WTC11 (cell line): ENCODE data around the gene GPC5. TPM values are rescaled to one million over a fixed set of nuclear protein-coding genes. Genes with fewer than 3 reads are reported as not detected.

Source experiments
- ATAC-seq: fragments of 200-7000 bp; cut with Tn5 transposase; 2 replicates; pipeline ENCODE4 v1.10.0; 2021; ENCODE audit warnings: mild to moderate bottlenecking, moderate library complexity
- CTCF ChIA-PET: fragments of 300-600 bp; sonication (Branson Sonifier 250); formaldehyde crosslinking; loops from one replicate; lab custom pipeline; 2021; ENCODE audit warnings: antibody characterized with exemption; lab: Charles Lee
- POLR2A ChIA-PET: fragments of 350-600 bp; sonication (Branson Sonifier 250); formaldehyde crosslinking; loops from one replicate; lab custom pipeline; 2021; ENCODE audit warnings: antibody characterized with exemption; lab: Charles Lee
- DNase-seq: peaks from one replicate; pipeline ENCODE4 v3.0.0; 2021; ENCODE audit warnings: low spot score
- H3K27ac Mint-ChIP-seq: 2 replicates; pipeline ENCODE4 v1.8.0; 2021; ENCODE audit warnings: mixed read lengths
- H3K27me3 Mint-ChIP-seq: 2 replicates; pipeline ENCODE4 v1.8.0; 2021; ENCODE audit warnings: low read depth, mild to moderate bottlenecking, moderate library complexity, mixed read lengths
- H3K36me3 Mint-ChIP-seq: 2 replicates; pipeline ENCODE4 v1.8.0; 2021; ENCODE audit warnings: mixed read lengths
- H3K4me1 Mint-ChIP-seq: 2 replicates; pipeline ENCODE4 v1.8.0; 2022; ENCODE audit warnings: mixed read lengths
- H3K4me3 Mint-ChIP-seq: 2 replicates; pipeline ENCODE4 v1.8.0; 2021; ENCODE audit warnings: mild to moderate bottlenecking, moderate library complexity, mixed read lengths
- H3K9me3 Mint-ChIP-seq: 2 replicates; pipeline ENCODE4 v1.8.0; 2021; ENCODE audit warnings: mixed read lengths
- CREM ChIP-seq: sonication (generic); formaldehyde crosslinking; IDR thresholded peaks from 2 replicates; pipeline ENCODE4 v1.8.1; 2022; ENCODE audit warnings: mild to moderate bottlenecking, missing genetic modification reagents, moderate library complexity
- ELF4 ChIP-seq: sonication (generic); formaldehyde crosslinking; IDR thresholded peaks from 2 replicates; pipeline ENCODE4 v1.8.1; 2022; ENCODE audit warnings: low read depth, mild to moderate bottlenecking, moderate library complexity, missing genetic modification reagents
- FOXJ3 ChIP-seq: sonication (generic); formaldehyde crosslinking; IDR thresholded peaks from 2 replicates; pipeline ENCODE4 v1.9.0; 2021; ENCODE audit warnings: missing genetic modification reagents, mild to moderate bottlenecking, borderline replicate concordance
- HMGA2 ChIP-seq: fragments of 250-450 bp; sonication (Bioruptor Pico); IDR thresholded peaks from 2 replicates; pipeline ENCODE4 v1.4.0; 2021; ENCODE audit warnings: mild to moderate bottlenecking, moderate library complexity
- JAZF1 ChIP-seq: fragments of 250-450 bp; sonication (Bioruptor Pico); IDR thresholded peaks from 2 replicates; pipeline ENCODE4 v1.9.0; 2021; ENCODE audit warnings: moderate library complexity, mild to moderate bottlenecking, inconsistent platforms
- JUN ChIP-seq: sonication (generic); formaldehyde crosslinking; IDR thresholded peaks from 2 replicates; pipeline ENCODE4 v1.8.0; 2023; ENCODE audit warnings: mild to moderate bottlenecking, missing genetic modification reagents
- NFATC4 ChIP-seq: fragments of 250-450 bp; sonication (Bioruptor Pico); IDR thresholded peaks from 2 replicates; pipeline ENCODE4 v1.9.0; 2021; ENCODE audit warnings: mild to moderate bottlenecking
- NR1H2 ChIP-seq: sonication (generic); formaldehyde crosslinking; IDR thresholded peaks from 2 replicates; pipeline ENCODE4 v1.9.0; 2021; ENCODE audit warnings: mild to moderate bottlenecking, moderate library complexity, missing genetic modification reagents
- NR2C2 ChIP-seq: sonication (generic); formaldehyde crosslinking; IDR thresholded peaks from 2 replicates; pipeline ENCODE4 v1.8.0; 2022; ENCODE audit warnings: mild to moderate bottlenecking, missing genetic modification reagents
- OVOL2 ChIP-seq: fragments of 250-450 bp; sonication (Bioruptor Pico); IDR thresholded peaks from 2 replicates; pipeline ENCODE4 v1.9.0; 2021; ENCODE audit warnings: mild to moderate bottlenecking, borderline replicate concordance
- SOX15 ChIP-seq: fragments of 250-450 bp; sonication (Bioruptor Pico); IDR thresholded peaks from 2 replicates; pipeline ENCODE4 v1.9.0; 2021; ENCODE audit warnings: mild to moderate bottlenecking
- ZNF121 ChIP-seq: sonication (generic); formaldehyde crosslinking; IDR thresholded peaks from 2 replicates; pipeline ENCODE4 v1.8.0; 2023; ENCODE audit warnings: missing genetic modification reagents
- ZNF138 ChIP-seq: sonication (generic); formaldehyde crosslinking; conservative IDR thresholded peaks from 2 replicates; pipeline ENCODE4 v1.8.1; 2022; ENCODE audit warnings: mild to moderate bottlenecking, moderate library complexity, missing genetic modification reagents
- ZNF219 ChIP-seq: sonication (generic); formaldehyde crosslinking; IDR thresholded peaks from 2 replicates; pipeline ENCODE4 v1.8.0; 2023; ENCODE audit warnings: missing genetic modification reagents, mild to moderate bottlenecking, borderline replicate concordance
- total RNA-seq: library from RNA; stranded (reverse); gene quantifications from 3 replicates; pipeline ENCODE4 v1.2.3, GENCODE V29; 2021
- TF ChIP-seq, protein P1 (sequence below): sonication (generic); formaldehyde crosslinking; IDR thresholded peaks from 2 replicates; pipeline ENCODE4 v1.8.0; 2022; ENCODE audit warnings: mild to moderate bottlenecking, missing genetic modification reagents
- TF ChIP-seq, protein P2 (sequence below): fragments of 250-450 bp; sonication (Bioruptor Pico); IDR thresholded peaks from 2 replicates; pipeline ENCODE4 v1.9.0; 2021; ENCODE audit warnings: mild to moderate bottlenecking
- TF ChIP-seq, protein P3 (sequence below): sonication (generic); formaldehyde crosslinking; IDR thresholded peaks from 2 replicates; pipeline ENCODE4 v1.8.0; 2023; ENCODE audit warnings: missing genetic modification reagents
- TF ChIP-seq, protein P4 (sequence below): sonication (generic); formaldehyde crosslinking; IDR thresholded peaks from 2 replicates; pipeline ENCODE4 v1.8.0; 2022; ENCODE audit warnings: mild to moderate bottlenecking, missing genetic modification reagents
- TF ChIP-seq, protein P5 (sequence below): sonication (generic); formaldehyde crosslinking; IDR thresholded peaks from 2 replicates; pipeline ENCODE4 v1.8.0; 2022; ENCODE audit warnings: mild to moderate bottlenecking, missing genetic modification reagents
- TF ChIP-seq, protein P6 (sequence below): fragments of 200-600 bp; IDR thresholded peaks from 2 replicates; pipeline ENCODE4 v1.8.0; 2022; ENCODE audit warnings: antibody characterized with exemption
- TF ChIP-seq, protein P7 (sequence below): sonication (generic); formaldehyde crosslinking; IDR thresholded peaks from 2 replicates; pipeline ENCODE4 v1.8.1; 2022; ENCODE audit warnings: mild to moderate bottlenecking, moderate library complexity, missing genetic modification reagents
- TF ChIP-seq, protein P8 (sequence below): sonication (generic); formaldehyde crosslinking; IDR thresholded peaks from 2 replicates; pipeline ENCODE4 v1.8.1; 2022; ENCODE audit warnings: low read depth, missing genetic modification reagents, borderline replicate concordance

The GPC5 gene
- total RNA-seq, 1 experiment from 2014 or later = 0.46 TPM

DNA sequence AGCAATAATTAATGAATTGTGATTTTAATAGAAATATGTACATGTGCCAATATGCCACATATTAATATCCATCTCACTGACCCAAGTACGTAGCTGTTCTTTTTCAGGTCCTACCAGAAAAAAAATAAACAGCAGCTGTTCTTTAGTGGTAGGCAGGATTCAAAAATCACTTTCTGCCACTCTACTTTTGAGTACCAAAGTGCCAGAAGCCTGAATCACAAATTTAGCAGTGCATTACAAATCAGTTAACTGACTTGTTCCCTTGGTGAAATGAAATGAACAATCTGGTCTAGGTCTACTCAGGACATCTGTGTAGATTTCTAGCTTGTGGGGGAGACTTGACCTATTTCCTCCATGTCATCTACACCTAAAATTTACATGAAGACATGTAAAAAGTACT, 1052.6 kb downstream of the GPC5 start:
- H3K27ac Mint-ChIP-seq = no peak overlapping the region
- H3K9me3 Mint-ChIP-seq = peaks cover 3% of the 10 kb centered on the region
- ChIA-PET CTCF (no interaction called here), POLR2A (no interaction called here)
- no peak overlapping the region for H3K4me3 Mint-ChIP-seq
- no peaks in the 10 kb centered on the region for H3K27me3 Mint-ChIP-seq
- TF ChIP-seq ZNF219 (CRISPR knock-in tag) (no peak), HMGA2 (CRISPR knock-in tag) (no peak), FOXJ3 (CRISPR knock-in tag) (no peak), SOX15 (CRISPR knock-in tag) (no peak), JAZF1 (no peak), ELF4 (no peak), NR1H2 (no peak)
- TF ChIP-seq, protein P1, sequence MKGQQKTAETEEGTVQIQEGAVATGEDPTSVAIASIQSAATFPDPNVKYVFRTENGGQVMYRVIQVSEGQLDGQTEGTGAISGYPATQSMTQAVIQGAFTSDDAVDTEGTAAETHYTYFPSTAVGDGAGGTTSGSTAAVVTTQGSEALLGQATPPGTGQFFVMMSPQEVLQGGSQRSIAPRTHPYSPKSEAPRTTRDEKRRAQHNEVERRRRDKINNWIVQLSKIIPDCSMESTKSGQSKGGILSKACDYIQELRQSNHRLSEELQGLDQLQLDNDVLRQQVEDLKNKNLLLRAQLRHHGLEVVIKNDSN = no peak
- TF ChIP-seq, protein P2, sequence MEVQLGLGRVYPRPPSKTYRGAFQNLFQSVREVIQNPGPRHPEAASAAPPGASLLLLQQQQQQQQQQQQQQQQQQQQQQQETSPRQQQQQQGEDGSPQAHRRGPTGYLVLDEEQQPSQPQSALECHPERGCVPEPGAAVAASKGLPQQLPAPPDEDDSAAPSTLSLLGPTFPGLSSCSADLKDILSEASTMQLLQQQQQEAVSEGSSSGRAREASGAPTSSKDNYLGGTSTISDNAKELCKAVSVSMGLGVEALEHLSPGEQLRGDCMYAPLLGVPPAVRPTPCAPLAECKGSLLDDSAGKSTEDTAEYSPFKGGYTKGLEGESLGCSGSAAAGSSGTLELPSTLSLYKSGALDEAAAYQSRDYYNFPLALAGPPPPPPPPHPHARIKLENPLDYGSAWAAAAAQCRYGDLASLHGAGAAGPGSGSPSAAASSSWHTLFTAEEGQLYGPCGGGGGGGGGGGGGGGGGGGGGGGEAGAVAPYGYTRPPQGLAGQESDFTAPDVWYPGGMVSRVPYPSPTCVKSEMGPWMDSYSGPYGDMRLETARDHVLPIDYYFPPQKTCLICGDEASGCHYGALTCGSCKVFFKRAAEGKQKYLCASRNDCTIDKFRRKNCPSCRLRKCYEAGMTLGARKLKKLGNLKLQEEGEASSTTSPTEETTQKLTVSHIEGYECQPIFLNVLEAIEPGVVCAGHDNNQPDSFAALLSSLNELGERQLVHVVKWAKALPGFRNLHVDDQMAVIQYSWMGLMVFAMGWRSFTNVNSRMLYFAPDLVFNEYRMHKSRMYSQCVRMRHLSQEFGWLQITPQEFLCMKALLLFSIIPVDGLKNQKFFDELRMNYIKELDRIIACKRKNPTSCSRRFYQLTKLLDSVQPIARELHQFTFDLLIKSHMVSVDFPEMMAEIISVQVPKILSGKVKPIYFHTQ (CRISPR knock-in tag) = no peak
- TF ChIP-seq, protein P3, sequence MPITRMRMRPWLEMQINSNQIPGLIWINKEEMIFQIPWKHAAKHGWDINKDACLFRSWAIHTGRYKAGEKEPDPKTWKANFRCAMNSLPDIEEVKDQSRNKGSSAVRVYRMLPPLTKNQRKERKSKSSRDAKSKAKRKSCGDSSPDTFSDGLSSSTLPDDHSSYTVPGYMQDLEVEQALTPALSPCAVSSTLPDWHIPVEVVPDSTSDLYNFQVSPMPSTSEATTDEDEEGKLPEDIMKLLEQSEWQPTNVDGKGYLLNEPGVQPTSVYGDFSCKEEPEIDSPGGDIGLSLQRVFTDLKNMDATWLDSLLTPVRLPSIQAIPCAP = no peak
- TF ChIP-seq, protein P4, sequence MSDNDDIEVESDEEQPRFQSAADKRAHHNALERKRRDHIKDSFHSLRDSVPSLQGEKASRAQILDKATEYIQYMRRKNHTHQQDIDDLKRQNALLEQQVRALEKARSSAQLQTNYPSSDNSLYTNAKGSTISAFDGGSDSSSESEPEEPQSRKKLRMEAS (CRISPR knock-in tag) = no peak
- no peak for ATAC-seq
- H3K36me3 Mint-ChIP-seq = no peaks in the 10 kb centered on the region
- no peak for DNase-seq
- no peaks in the 10 kb centered on the region for H3K4me1 Mint-ChIP-seq

DNA sequence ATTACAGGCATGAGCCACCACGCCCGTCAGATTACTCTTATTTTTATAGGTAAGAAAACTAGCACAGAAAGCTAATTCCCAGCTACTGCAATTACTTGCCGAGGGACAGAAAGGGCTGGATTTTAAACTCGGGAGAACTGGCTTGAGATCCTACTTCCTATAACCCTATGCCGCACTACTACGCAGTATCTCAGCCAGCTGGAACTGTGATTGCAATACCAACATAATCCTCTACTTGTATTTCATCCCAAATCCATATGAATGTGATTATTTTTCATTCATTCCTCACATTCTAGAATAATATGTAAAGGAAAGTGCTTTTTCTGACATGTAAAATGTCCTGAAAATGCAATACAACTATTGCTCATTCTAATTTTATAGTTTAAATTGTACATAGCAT, 1054.4 kb downstream of the GPC5 start:
- TF ChIP-seq, protein P5, sequence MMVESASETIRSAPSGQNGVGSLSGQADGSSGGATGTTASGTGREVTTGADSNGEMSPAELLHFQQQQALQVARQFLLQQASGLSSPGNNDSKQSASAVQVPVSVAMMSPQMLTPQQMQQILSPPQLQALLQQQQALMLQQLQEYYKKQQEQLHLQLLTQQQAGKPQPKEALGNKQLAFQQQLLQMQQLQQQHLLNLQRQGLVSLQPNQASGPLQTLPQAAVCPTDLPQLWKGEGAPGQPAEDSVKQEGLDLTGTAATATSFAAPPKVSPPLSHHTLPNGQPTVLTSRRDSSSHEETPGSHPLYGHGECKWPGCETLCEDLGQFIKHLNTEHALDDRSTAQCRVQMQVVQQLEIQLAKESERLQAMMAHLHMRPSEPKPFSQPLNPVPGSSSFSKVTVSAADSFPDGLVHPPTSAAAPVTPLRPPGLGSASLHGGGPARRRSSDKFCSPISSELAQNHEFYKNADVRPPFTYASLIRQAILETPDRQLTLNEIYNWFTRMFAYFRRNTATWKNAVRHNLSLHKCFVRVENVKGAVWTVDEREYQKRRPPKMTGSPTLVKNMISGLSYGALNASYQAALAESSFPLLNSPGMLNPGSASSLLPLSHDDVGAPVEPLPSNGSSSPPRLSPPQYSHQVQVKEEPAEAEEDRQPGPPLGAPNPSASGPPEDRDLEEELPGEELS (CRISPR knock-in tag) = no peak
- CTCF ChIA-PET = no interaction called here
- no peaks in the 10 kb centered on the region for H3K36me3 Mint-ChIP-seq
- no peaks in the 10 kb centered on the region for H3K9me3 Mint-ChIP-seq
- no peak overlapping the region for H3K4me3 Mint-ChIP-seq
- no peak for DNase-seq
- H3K27me3 Mint-ChIP-seq = no peaks in the 10 kb centered on the region
- ATAC-seq = no peak
- POLR2A ChIA-PET = no interaction called here
- no peak overlapping the region for H3K27ac Mint-ChIP-seq
- H3K4me1 Mint-ChIP-seq = no peaks in the 10 kb centered on the region

DNA sequence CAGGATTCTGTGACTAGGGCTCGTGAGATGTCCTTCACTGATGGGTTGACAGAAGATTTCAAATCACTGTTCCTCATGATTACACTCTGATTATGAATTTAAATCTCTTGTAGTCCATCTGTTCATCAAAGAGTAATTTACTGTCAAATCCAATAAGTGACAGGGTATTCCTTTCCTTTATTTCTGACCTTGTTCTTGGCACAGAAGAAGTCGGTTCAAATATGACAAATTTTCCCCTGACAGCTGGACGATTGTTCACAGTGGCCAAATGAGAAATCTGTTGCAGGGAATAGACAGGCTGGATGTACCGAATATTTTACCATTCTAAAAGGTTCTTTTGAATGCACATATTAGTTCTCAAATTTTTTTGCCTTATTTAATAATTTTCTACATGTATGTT, 1060.9 kb downstream of the GPC5 start:
- no peaks in the 10 kb centered on the region for H3K27me3 Mint-ChIP-seq
- no peaks in the 10 kb centered on the region for H3K36me3 Mint-ChIP-seq
- DNase-seq (no peak), ATAC-seq (no peak)
- no peaks in the 10 kb centered on the region for H3K9me3 Mint-ChIP-seq
- H3K4me3 Mint-ChIP-seq = no peak overlapping the region
- CTCF ChIA-PET = no interaction called here
- POLR2A ChIA-PET = no interaction called here
- no peaks in the 10 kb centered on the region for H3K4me1 Mint-ChIP-seq
- no peak overlapping the region for H3K27ac Mint-ChIP-seq
- TF ChIP-seq, protein P6, sequence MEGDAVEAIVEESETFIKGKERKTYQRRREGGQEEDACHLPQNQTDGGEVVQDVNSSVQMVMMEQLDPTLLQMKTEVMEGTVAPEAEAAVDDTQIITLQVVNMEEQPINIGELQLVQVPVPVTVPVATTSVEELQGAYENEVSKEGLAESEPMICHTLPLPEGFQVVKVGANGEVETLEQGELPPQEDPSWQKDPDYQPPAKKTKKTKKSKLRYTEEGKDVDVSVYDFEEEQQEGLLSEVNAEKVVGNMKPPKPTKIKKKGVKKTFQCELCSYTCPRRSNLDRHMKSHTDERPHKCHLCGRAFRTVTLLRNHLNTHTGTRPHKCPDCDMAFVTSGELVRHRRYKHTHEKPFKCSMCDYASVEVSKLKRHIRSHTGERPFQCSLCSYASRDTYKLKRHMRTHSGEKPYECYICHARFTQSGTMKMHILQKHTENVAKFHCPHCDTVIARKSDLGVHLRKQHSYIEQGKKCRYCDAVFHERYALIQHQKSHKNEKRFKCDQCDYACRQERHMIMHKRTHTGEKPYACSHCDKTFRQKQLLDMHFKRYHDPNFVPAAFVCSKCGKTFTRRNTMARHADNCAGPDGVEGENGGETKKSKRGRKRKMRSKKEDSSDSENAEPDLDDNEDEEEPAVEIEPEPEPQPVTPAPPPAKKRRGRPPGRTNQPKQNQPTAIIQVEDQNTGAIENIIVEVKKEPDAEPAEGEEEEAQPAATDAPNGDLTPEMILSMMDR = no peak
- TF ChIP-seq ZNF121 (CRISPR knock-in tag) (no peak), CREM (no peak), ZNF138 (CRISPR knock-in tag) (no peak), JUN (CRISPR knock-in tag) (no peak), NR2C2 (CRISPR knock-in tag) (no peak), NFATC4 (CRISPR knock-in tag) (no peak), OVOL2 (CRISPR knock-in tag) (no peak), FOXJ3 (CRISPR knock-in tag) (no peak)
- TF ChIP-seq, protein P7, sequence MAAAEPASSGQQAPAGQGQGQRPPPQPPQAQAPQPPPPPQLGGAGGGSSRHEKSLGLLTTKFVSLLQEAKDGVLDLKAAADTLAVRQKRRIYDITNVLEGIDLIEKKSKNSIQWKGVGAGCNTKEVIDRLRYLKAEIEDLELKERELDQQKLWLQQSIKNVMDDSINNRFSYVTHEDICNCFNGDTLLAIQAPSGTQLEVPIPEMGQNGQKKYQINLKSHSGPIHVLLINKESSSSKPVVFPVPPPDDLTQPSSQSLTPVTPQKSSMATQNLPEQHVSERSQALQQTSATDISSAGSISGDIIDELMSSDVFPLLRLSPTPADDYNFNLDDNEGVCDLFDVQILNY (CRISPR knock-in tag) = no peak
- TF ChIP-seq, protein P8, sequence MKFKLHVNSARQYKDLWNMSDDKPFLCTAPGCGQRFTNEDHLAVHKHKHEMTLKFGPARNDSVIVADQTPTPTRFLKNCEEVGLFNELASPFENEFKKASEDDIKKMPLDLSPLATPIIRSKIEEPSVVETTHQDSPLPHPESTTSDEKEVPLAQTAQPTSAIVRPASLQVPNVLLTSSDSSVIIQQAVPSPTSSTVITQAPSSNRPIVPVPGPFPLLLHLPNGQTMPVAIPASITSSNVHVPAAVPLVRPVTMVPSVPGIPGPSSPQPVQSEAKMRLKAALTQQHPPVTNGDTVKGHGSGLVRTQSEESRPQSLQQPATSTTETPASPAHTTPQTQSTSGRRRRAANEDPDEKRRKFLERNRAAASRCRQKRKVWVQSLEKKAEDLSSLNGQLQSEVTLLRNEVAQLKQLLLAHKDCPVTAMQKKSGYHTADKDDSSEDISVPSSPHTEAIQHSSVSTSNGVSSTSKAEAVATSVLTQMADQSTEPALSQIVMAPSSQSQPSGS (CRISPR knock-in tag) = no peak
- TF ChIP-seq, protein P1 = no peak
